Amygdala (tissue), 56 donors: ENCODE measurements around the gene ELMO2.

Experiments
- DNase-seq, 56 donors: peaks; one replicate each; lab custom pipeline; 2025; lab: John Stamatoyannopoulos, UW

The ELMO2 gene

DNA sequence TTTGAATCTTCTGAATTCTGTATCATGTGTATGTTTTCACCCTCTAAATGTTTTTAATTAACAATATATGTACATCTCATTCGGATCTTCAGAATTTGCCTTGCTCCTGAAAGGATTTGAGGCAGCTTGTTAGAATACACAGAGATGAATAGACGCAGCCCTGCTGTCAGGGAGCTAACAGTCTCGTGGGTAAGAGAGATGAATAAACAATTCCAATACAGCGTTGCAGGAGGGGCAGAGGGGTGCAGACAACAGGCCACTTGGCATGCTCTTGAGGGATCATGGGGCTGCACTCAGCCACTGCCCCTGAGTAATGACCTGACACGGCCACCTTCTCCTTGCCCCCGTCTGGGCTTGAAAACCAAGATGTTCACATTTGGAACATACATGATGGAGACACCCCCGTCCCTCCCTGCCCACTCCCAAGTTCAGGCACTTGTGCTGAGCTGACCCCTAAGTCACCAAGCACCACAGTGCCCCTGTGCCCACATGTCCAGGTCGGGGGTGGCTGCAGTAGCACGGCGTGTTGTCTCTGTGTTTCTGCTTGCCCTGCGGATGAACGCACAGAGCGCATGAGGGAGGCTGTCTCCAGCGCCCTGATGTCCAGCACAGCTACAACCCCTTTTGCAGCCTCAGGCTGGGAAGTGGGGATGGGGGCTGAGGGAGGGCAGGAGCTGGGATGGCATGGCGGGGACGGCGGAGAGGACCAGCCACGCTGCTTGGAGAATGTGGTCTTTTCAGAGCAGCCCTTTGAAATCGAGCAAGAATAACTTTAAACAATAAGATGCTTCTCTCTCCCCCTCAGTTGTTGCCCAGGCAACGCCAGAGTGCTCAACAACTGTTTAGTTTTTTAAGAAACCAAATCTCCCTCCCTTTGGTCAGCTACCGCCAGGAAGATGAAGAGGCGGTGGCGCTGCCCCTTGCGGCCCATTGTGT, 65.1 kb downstream of the ELMO2 start:
- DNase-seq, result peak in 3 of 56 donors; percentile 24 to 44 (median 28)

DNA sequence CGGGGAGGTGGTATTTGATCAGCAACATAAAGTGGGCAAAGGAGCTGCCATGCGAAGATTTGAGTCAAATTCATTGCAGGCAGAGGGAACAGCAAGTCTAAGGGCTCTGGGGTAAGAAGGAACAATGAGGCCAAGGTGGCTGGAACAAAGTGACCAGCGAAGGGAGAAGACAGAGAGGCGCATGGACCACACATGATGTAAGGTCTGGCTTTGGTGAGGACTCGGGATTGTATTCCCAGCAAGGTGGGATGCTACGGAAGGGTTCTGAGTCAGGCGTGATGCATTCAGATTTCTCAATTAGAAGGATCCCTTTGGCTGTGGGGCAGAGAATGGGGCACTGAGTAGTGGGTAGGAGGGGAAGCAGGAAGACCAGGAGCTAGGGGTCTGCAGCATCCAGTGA, 67.4 kb downstream of the ELMO2 start:
- DNase-seq, result no peak

DNA sequence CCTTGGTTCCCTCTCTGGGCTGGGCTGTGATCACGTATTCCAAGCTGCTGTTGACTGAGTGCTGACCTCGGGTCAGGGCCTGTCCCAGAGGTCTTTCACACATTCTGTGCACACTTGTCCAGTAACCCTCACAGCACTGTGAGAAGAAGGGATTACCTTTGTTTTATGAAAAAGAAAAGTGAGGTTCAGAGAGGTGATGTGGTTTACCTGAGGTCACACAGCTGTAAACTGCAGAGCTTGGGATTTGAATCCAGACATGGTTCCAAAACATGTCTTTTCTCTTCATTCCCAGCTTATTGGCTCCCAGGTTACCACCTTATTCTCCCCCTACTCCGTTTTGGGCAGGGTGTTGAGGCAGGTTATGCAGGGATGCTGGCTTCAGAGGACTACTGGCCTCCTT, 69.7 kb downstream of the ELMO2 start:
- no peak for DNase-seq

DNA sequence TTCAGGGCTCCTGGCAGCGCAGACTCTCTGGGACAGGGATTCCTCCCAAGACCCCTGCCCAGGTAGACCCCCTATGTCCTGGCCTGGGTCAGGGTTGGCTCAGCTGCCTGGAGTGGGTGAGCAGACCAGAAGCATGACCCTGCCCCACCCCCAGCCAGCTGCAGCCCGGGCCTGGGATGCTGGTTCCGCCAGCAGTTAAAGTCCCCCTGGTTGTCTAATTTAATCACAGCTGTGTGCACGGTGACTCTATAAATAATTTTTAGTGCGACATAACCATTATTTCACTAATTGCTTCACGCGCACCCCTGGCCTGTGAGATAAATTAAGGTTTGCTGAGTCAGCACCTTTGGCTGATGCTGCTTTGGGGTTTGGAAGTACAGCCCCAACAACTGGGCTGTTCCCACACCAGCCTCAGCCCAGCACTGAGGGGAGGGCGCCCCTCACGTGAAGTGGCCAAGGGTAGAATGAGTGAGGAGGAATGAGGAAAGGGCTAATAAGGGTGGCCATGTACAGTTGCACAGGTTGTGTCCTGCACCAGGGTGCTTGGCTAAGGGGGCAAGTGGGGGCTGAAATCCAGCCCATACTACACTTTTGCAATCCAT, 72.0 kb downstream of the ELMO2 start:
- DNase-seq, result no peak

DNA sequence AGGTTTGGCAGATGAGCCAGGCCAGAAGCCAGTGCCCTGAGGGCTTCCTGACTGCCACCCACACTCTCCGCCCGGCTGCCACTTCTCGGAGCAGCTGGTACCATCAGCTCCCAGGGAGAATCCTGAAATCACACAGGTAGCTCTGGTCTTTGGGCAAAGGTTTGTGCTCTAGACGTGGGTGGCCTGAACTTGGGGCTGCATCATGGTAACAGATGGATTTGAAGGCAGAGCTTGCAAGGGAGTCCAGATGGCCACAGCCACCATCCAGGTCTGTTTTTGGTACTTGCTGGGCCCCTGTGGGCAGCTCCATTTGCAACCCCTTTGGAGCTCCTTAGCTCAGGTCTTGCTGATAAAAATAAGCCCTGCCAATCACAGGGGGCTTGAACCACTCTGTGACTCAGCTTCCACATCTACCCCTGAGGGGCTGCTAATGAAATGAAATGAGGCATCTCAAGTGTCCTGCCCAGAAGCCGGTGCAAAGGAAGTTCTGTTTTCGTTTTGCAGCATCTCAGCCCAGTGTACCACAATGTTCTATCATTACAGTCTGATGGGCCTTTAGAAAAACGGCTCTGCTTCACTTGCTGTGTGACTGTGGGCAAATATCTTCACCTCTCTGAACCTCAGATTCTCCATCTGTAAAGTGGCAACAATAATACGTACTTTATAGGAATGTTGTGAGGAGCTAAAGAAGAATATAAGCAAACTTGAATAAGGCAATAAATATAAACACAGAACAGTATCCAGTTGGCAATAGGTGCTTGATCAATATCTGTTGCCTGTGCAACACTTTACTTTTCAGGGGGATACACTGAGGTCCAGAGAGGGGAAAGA, 73.0 kb downstream of the ELMO2 start:
- no peak for DNase-seq

DNA sequence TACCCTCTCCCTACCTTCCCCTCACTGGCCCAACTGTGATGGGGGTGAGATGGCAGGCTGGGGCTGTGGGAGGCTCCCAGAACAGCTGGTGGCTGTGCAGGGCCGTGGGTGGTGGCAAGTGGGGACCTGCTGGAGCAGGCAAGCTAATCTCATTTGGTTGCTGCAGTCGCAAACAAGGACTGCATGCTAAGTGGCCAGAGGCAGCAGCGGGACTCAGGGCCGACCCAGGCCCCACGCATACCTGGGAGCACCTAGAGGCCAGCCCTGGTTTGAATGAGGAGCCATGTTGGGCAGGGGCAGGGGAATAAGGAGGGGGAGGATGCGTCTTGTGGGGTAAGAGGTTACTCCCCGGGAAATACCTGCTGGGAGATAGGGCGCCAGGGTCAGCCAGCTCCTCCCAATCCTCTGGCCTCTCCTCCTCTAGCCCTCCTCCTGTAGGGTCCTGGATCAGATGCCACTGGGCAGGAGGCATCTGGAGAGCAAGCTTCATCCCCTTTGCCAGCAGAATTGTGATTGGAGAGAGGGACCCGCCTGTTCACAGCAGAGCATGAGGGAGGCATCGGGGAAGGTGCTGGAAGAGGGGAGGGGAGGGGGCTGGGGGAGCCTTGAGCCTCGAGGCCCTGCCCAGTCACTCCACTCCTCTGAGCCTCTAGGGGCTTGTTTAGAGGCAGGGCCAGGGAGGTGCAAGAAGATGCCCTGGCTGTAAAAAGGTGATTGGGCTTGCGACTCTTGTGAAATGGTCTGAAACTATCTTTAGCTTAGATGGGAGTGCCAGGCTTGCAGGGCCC, 73.8 kb downstream of the ELMO2 start:
- DNase-seq, result peak in 1 of 56 donors; percentile 34

DNA sequence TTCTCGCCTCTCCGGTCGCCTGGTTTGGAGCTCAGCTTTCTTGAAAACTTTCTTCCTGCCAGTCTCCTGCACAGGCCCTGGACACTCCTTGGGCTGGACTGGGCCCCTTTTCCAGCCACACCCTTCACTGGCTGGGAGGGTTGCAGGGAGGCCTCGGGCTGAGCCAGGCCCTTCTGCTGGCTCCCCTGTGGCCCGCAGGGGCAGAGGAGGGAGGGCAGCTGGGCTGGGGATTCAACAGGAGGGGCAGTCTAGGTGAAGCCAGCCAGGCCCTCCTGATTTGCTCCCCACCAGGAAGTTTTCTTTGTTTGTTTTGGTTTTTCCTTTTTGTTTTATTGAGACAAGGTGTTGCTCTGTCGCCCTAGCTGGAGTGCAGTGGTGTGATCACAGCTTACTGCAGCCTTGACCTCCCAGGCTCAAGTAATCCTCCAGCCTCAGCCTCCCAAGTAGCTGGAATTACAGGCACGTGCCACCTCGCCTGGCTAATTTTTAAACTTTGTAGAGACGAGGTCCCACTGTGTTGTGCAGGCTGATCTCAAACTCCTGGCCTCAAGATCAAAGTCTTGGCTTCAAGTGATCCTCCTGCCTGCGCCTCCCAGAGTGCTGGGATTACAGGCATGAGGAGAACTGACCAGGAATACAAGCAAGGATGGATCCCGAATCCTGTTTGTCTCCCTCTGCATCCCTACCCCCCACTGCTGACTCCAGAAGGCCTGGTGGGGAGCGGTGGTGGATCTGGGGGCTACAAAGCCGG, 74.6 kb downstream of the ELMO2 start:
- DNase-seq, result no peak

DNA sequence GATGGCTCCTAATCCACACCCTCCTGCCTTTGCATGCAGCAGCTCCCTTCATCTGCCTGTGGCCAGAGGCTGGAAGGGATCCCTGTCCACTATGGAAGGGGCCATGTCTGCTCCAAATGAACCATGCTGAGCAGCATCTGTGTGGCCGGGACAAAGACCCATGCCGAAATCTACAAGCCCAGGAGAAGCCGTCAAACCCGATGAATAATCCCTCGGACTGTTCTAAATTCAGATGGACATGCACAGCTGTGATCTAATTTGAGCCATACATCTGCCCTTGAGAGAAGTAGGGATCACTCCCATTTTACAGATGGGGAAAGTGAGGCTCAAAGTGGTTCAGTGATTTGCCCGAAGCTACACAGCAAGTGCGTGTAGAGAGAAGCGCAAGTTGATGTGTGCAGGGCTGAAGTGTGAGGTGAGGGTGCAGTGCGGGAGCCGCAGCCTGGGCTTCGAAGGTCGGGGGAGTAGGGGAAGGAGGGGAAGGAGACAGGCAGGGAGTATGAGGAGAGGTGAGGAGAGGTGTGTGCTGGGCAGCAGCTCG, 75.5 kb downstream of the ELMO2 start:
- DNase-seq, result no peak

DNA sequence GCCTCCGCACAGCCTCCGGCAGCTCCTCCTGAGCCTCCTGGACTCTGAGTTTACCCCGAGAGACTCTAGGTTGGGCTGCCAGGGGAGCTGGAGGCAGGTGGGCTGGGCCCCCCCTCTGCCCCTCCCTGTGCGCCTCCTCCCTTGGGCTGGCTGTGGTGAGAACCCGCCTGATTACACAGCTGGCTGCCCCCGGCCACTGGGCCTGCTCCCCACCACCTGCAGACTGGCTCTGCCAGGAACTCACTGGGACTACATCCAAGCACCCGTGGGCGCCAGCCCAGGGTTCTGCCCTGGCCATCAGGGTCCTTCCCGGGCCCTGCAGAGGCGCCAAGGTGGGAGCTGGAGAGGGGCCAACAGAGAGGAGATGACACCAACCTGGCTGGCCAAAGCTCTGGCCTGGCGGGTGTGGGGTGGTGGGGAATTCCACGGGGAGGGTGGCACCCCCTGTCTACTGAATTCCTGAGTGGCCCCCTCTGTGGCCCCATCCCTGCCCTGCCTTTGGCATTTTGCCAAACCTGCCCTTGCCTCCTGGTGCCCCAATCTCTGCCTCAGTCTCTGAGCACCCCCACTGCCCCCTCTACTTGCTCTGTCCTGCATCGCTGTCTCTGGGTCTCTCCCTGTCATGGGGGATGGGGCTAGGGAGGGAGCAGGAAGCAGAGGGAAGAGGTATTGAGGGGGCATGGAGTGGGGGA, 76.2 kb downstream of the ELMO2 start:
- DNase-seq, result peak in 1 of 56 donors; percentile 37

DNA sequence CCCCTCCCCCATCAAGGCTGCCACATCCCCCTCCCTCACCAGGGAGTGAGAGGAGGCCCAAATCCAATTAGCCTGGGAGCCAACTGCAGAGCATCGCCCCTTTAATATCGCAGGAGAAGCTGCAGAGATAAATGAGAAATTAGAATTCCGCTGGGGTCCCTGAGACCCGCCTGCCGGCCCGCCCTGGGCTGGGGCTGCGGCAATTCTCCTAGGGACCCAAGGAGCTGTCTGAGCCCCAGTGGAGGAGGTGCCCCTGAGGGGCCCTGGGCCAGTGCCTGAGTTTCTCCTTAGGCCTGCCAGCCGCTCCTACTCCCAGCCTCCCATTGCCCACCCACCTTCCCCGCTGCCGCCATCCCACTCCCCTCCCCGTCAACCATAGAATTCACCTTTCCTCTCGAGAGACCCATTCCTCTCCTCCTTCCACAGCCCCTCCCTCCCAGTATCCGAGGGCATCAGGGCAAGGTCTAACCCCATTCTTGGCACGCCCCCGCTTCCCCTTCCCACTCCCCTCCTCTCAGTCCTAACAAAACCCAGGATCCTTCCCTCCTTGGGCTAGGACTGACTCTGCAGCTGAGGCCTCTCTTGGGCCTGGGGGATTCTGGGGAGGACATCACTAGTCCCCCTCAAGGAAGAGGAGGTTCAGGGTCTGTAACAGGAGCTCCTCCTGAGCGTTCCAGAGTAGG, 78.1 kb downstream of the ELMO2 start:
- DNase-seq, result no peak

DNA sequence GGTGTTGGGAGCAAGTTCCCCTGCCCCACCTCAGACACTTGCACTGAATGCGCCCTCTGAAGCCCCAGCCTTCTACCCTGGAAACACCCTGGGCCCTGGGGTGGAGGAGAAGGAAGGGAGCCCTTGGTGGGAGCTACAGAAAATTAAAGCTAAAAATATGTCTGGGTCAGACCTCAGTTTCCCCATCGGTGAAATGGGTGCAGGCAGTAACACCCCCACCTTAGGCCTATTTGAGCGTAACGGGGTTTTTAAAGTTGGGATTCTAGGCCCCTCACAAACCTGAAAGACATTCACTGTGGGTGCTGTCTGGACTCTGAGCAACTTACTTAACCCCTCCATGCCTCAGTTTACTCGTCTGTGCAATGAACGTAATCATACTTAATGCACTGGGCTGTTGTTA, 78.9 kb downstream of the ELMO2 start:
- no peak for DNase-seq

DNA sequence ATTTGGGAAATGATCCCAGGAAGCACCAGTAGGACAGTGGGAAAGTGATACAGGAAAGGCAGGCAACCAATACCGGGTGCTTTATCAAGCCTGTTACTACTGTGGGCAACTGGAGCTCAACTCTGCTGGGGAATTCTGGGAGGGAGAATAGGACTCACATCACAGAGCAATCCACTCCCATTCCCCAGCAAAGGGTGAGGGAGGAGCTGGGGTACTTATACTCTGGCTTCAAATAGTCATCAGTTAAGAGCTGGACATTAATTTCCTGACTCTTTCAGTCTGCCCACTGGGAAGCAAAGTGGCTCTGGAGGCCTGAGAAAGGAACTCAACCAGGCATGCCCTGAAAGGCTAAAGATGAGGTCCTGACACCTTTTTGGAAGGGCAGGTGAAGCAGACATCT, 80.6 kb downstream of the ELMO2 start:
- no peak for DNase-seq

DNA sequence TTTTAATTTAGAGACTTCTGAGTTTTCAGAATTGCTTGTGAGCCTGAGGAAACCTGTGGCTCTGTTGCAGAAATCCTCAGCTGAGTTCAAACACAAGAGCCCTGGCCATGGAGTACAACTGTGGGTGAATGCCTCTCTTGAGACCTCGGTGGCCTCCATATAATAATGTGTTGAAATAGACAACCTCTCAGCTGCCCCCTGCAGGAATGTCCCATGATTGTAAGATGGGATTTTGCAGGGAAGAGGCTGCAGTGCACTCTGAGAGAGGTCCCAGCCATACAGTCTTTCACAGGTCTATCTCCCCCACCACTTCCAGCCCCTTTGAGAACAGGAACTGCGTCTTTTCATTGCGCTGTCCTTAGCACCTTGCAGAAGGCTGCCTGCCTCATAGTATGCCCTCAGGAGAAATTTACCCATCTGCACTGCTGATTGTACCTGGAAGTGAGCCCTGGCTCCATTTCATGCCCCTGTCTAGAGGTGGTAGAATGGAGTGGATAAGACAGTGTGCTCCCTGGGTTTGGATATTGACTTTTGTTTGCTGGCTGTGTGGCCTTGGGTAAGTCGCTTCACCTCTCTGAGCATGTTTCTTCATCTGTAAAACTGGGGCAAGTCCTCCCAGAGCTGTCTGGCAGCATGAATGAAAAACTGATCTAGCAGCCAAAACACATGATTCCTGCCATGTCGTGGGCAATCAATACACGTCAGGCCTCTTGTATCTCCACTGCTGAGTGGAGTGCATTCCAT, 81.3 kb downstream of the ELMO2 start:
- no peak for DNase-seq

DNA sequence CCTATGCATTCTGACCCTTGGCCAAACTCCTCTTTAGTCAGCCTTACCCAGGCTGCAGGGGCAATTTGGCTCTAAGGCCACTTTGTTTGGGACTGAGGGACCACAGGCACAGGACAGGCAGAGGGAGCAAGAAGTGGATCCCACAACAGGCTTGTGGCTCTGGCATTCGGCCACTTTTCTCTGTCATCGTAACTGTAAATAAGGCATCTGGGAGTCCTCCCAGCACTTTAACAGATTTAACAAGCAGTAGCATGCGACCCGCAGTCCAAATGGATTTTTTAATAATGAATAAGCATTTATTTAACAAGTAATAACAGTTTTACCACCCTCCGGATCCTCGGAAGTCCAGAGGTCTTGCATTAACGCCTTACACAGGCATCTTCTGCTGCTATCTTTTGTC, 82.0 kb downstream of the ELMO2 start:
- DNase-seq, result no peak

DNA sequence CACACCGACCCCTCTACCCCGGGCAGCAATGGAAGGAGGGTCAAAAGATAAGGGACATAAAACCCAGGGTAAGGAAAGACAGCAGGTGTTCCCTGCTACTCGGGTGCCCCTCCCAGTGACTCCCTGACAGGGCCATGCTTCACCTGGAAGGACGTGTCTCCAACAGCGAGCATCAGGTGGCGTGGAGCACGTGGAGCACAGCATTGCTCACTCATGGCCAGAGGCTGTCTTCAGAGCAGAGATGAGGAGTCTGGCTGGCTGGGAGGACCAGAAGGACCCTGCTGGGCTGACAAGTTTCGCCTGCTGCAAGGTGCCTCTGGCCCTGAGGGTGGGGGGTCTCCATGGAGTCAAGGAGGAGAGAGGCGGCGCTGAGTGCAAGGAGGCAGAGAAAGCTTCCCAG, 82.9 kb downstream of the ELMO2 start:
- no peak for DNase-seq

DNA sequence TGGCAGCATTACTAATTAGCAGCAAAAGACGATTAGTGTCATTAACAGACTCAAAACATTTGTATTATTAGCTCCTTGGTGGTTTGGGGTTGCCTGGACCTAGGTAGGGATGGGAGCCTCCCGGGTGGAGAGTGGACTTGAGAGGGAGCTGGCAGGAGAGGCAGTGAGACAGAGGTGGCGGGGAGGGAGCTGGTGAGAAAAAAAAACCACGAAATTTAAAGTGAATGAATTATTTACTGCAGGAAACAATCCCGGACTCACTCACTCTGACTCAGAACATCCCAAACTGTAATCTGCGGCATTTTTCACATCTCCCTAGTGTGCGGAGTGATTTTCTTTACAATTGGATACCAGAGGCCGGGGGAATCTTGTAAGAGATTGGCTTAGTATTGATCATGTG, 83.8 kb downstream of the ELMO2 start:
- no peak for DNase-seq

DNA sequence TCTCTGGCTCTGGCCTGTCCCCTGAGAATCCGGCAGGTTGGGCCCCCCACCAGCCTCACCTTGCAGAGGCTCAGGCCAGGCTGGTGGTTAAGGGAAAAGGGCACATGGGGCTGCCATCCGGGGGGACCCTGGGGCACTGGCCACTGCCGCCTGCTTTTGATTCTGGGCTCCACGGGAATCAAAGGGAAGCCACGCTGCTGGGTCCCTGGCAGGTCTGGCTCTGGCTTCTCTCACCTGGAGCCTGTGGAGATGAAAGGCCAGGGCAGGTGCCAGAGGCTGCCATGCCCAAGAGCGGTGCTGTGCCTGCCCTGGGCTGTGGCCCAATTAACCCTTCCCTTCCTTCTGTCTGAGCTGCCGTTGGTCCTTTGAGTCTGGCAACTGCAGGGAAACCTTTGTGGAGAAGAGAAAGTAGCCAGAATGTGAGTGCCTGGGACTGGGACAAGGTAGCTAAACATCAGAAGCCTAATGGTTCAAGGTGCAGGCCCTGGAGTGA, 88.7 kb downstream of the ELMO2 start:
- no peak for DNase-seq
